PFSK-1 (cell line): ENCODE data around the gene KIRREL3.

Experiments
- POLR2AphosphoS5 ChIP-seq: IDR thresholded peaks from 2 replicates; pipeline ENCODE4 v1.6.1; 2012; ENCODE audit warnings: low read depth, mild to moderate bottlenecking, control low read depth, low read length, moderate library complexity
- REST ChIP-seq, 2 experiments: IDR thresholded peaks; 2 replicates each; pipeline versions ENCODE4 v1.6.1 to v1.8.0; 2011 to 2012; ENCODE audit warnings: low read depth in 2 of 2, low read length in 2 of 2, control low read depth in 1 of 2, inconsistent platforms in 1 of 2, mild to moderate bottlenecking in 1 of 2, moderate library complexity in 1 of 2; ENCODE audit not compliant: insufficient read depth in 1 of 2

GRCh38 chr11:126687477-126687876, 313.1 kb downstream of the KIRREL3 start:
- no peak for TF ChIP-seq POLR2AphosphoS5
- TF ChIP-seq REST (IDR thresholded peaks at IDR 0.05; ENCODE audit: insufficient read depth in 1 of 2, low read depth in 2 of 2, low read length in 2 of 2), result no peak
